H1 (cell line): Measurements from ENCODE around the gene ANKRD17. TPM values are rescaled to one million over a fixed set of nuclear protein-coding genes. Genes with fewer than 3 reads are reported as not detected.

Experiments
- BACH1 ChIP-seq: IDR thresholded peaks from 2 replicates; pipeline ENCODE4 v1.6.1; 2012; ENCODE audit warnings: low read length, improper control_type of control experiment
- EGR1 ChIP-seq: IDR thresholded peaks from 2 replicates; pipeline ENCODE4 v1.6.1; 2011; ENCODE audit warnings: low read depth, low read length, borderline replicate concordance
- polyA plus RNA-seq, 7 experiments: library from polyadenylated mRNA; depleted of rRNA in 3 of 7; stranded (reverse) in 5 of 7; unstranded in 2 of 7; fragments of >200 nt in 5 of 7; fragments of 200-250 nt in 2 of 7; gene quantifications; 1 replicate in 5 of 7; 2 replicates in 1 of 7; 4 replicates in 1 of 7; pipeline versions ENCODE4 v1.2.1 to v1.2.3, GENCODE V29; 2011 to 2013; ENCODE audit warnings: missing spikeins in 2 of 7, mixed read lengths in 2 of 7
- total RNA-seq: library from RNA; stranded (reverse); fragmentation: NEBNext Ultra II Directional; extraction: Animal tissue kit (Norgen Biotek cat#: 25700); gene quantifications from 2 replicates; pipeline ENCODE4 v1.2.1, GENCODE V29; 2021

ANKRD17 gene
- total and polyA plus RNA-seq, 2 of the 8 experiments (the other 6 are each of a cell fraction or from before 2014, with no cell fraction given) = 42.4 to 93.7 TPM

DNA sequence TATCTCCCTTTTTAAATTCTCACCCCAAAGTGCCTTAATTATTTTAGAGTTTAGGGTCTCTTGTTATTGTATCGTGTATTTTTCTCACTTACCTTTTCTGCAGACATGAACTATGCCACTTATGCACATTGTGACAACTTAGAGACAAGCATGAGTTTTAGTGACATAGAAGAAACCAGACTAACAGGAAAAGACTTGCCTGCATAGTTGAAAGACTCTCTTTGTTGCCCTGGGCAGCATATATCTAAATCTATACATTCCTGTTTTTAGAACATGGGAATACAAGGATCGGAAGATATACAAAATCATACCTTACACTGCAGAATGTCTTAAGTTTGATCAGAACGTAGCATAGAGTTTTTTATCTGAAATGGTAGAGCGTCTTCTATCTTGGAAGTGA is 45.1 kb upstream of the ANKRD17 start (continued):
- TF ChIP-seq EGR1 (no peak), BACH1 (no peak)
